ENCODE measurements around the gene CAMK2A. TPM values are rescaled to one million over a fixed set of nuclear protein-coding genes. Genes with fewer than 3 reads are reported as not detected.

The CAMK2A gene
- total RNA-seq, 4 donors from 2014 or later: 1.2 TPM; not detected in 3

DNA sequence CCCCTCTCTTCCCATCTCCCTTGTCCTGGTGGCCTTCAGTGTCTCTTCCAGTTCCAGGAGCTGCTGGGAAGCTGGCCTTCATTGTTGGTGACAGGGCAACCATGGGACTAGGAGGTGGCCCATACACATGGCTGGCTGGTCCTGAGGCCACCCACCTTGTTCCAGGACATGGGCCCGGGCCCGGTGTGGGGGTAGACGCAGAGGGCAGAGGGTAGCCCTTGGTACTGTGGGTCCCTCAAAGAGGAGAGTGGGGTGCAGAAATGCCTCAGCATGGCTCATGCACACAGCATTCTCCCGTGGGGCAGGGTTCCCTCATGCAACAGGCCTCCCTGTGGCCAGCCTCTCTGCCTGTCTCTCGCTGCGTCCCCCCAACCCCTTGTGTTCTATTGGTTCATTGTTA is 78.9 kb downstream of the CAMK2A start:
- no peak for DNase-seq

DNA sequence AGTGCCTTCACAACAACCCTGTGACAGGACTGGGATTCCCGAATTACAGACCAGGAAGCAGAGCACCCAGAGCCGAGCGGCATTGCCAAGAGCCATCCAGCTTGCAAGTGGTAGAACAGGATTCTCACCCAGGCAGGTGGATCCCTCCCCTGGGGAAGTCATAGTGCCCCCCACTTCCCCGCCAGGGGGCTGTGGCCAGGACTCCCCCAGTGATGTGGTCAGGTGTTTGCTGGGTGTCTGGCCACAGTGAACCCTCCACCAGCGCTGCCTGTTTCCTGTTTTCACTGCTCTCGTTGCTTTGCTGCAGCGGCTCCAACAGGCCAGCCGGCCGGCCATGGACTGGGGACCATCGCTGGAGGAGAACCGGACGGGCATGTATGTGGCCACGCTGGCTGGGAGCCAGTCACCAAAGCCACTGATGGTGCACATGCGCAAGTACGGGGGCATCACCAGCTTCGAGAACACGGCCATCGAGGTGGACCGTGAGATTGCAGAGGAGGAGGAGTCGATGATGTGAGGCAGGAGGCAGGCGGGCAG is 80.4 kb downstream of the CAMK2A start:
- H3K4me3 ChIP-seq: peak overlapping the region in 3 of 4 donors; percentile 14 to 27 (median 15)
- H3K27me3 ChIP-seq: no peaks in the 10 kb centered on the region
- peak overlapping the region in 3 of 4 donors; percentile 3 to 82 (median 75) for H3K27ac ChIP-seq
- H3K9me3 ChIP-seq: no peaks in the 10 kb centered on the region
- no peaks in the 10 kb centered on the region for H3K36me3 ChIP-seq
- TF ChIP-seq POLR2A (IDR thresholded peaks at IDR 0.05): peak in 1 of 2 donors; percentile 41
- TF ChIP-seq, protein P1, sequence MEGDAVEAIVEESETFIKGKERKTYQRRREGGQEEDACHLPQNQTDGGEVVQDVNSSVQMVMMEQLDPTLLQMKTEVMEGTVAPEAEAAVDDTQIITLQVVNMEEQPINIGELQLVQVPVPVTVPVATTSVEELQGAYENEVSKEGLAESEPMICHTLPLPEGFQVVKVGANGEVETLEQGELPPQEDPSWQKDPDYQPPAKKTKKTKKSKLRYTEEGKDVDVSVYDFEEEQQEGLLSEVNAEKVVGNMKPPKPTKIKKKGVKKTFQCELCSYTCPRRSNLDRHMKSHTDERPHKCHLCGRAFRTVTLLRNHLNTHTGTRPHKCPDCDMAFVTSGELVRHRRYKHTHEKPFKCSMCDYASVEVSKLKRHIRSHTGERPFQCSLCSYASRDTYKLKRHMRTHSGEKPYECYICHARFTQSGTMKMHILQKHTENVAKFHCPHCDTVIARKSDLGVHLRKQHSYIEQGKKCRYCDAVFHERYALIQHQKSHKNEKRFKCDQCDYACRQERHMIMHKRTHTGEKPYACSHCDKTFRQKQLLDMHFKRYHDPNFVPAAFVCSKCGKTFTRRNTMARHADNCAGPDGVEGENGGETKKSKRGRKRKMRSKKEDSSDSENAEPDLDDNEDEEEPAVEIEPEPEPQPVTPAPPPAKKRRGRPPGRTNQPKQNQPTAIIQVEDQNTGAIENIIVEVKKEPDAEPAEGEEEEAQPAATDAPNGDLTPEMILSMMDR (IDR thresholded peaks at IDR 0.05): no peak
- peak; percentile 17 to 83 (median 74) for DNase-seq
- peaks cover 0 to 41% (median 5%) of the 10 kb centered on the region in 4 donors for H3K4me1 ChIP-seq

More for the DNA sequence above, 78.9 kb downstream of the CAMK2A start:
- no peaks in the 10 kb centered on the region for H3K27me3 ChIP-seq
- no peak overlapping the region for H3K4me3 ChIP-seq
- H3K4me1 ChIP-seq: peaks cover 0 to 43% (median 5%) of the 10 kb centered on the region in 4 donors
- TF ChIP-seq, protein P1 (IDR thresholded peaks at IDR 0.05): no peak
- no peak for TF ChIP-seq POLR2A (IDR thresholded peaks at IDR 0.05)
- H3K36me3 ChIP-seq: no peaks in the 10 kb centered on the region
- peak overlapping the region in 3 of 4 donors; percentile 59 to 77 (median 65) for H3K27ac ChIP-seq
- H3K9me3 ChIP-seq: no peaks in the 10 kb centered on the region

- Histone ChIP-seq H3K9me3 (no peaks in the 10 kb centered on the region), H3K27ac (peak overlapping the region in 3 of 4 donors; percentile 3 to 82 (median 75)), H3K36me3 (no peaks in the 10 kb centered on the region), H3K4me3 (peak overlapping the region in 2 of 4 donors; percentile 14 to 27), H3K4me1 (peaks cover 0 to 41% (median 5%) of the 10 kb centered on the region in 4 donors), H3K27me3 (no peaks in the 10 kb centered on the region)
- DNase-seq: peak in 1 of 3 donors; percentile 57
- TF ChIP-seq, protein P1 (IDR thresholded peaks at IDR 0.05): no peak
- no peak for TF ChIP-seq POLR2A (IDR thresholded peaks at IDR 0.05)
Measured at GRCh38 chr5:150208187-150209098, 81.1 kb downstream of the CAMK2A start.

- peaks cover 0 to 6% (median 0%) of the 10 kb centered on the region in 3 donors for H3K36me3 ChIP-seq
- no peak for DNase-seq
- no peaks in the 10 kb centered on the region for H3K9me3 ChIP-seq
- H3K27me3 ChIP-seq: no peaks in the 10 kb centered on the region
- TF ChIP-seq POLR2A (IDR thresholded peaks at IDR 0.05): no peak
- TF ChIP-seq, protein P1 (IDR thresholded peaks at IDR 0.05): no peak
- H3K4me3 ChIP-seq: no peak overlapping the region
- no peak overlapping the region for H3K27ac ChIP-seq
- H3K4me1 ChIP-seq: peaks cover 0 to 35% (median 5%) of the 10 kb centered on the region in 4 donors
Measured at GRCh38 chr5:150206779-150207115, 82.8 kb downstream of the CAMK2A start.

DNA sequence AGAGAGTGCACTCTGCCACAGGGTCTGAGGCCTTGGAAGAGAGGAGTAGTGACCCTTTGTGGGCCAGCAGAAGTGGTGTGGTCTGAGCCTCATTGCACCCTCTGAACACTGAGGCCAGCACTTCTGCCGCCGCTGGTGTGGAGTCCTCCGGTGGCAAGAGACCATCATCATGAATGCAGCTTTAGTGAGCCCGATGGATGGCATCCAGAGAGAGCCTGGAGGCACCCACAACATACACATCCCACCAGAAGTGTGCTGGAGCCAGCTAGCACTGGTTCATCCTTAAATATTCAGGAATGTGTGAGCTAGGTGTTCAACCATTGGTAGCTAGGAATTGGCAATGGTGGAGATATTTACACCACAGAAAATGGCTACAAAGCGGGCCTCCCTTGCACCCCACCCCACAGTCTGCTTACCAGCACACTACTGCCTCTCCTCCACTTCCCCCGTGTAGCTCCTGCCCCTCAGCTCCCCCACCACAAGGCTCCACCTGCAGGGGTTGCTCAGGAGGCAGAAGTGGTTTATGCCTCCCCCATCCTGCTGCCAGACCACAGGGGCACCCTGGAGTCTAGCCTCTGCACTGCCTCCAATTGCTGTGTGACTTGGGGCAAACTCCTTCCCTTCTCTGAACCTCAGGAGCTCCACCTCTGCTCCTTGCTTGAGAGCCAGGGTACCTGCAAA is 83.3 kb downstream of the CAMK2A start:
- no peak overlapping the region for H3K4me3 ChIP-seq
- no peaks in the 10 kb centered on the region for H3K9me3 ChIP-seq
- H3K27ac ChIP-seq: no peak overlapping the region
- no peak for DNase-seq
- H3K4me1 ChIP-seq: peaks cover 0 to 30% (median 5%) of the 10 kb centered on the region in 4 donors
- no peaks in the 10 kb centered on the region for H3K27me3 ChIP-seq
- H3K36me3 ChIP-seq: peaks cover 0 to 6% (median 0%) of the 10 kb centered on the region in 3 donors
- TF ChIP-seq, protein P1 (IDR thresholded peaks at IDR 0.05): no peak
- TF ChIP-seq POLR2A (IDR thresholded peaks at IDR 0.05): no peak

Measured in Peyer's patch (tissue), 4 donors.